Measurements from ENCODE around the gene FARP1.

Gene FARP1

GRCh38 chr13:98490195-98490836 is 347.4 kb downstream of the FARP1 start:
- no peak for DNase-seq

GRCh38 chr13:98490866-98491265 is 348.0 kb downstream of the FARP1 start:
- DNase-seq, result no peak

GRCh38 chr13:98492335-98493041 is 349.6 kb downstream of the FARP1 start:
- DNase-seq, result no peak

- no peak for DNase-seq
These were observed 350.3 kb downstream of the FARP1 start for GRCh38 chr13:98493042-98493712.

- no peak for DNase-seq
These were observed 351.9 kb downstream of the FARP1 start for GRCh38 chr13:98494769-98495168.

- no peak for DNase-seq
These were observed 353.0 kb downstream of the FARP1 start for GRCh38 chr13:98495627-98496478.

GRCh38 chr13:98496479-98496791 is 353.5 kb downstream of the FARP1 start:
- DNase-seq, result no peak

- no peak for DNase-seq
These were observed 354.1 kb downstream of the FARP1 start for GRCh38 chr13:98496966-98497365.

GRCh38 chr13:98500963-98501421 is 358.1 kb downstream of the FARP1 start:
- DNase-seq, result no peak

- no peak for DNase-seq
These were observed 360.5 kb downstream of the FARP1 start for GRCh38 chr13:98503175-98504028.

- DNase-seq, result no peak
These were observed 361.1 kb downstream of the FARP1 start for GRCh38 chr13:98504029-98504351.

GRCh38 chr13:98504371-98504963 is 361.6 kb downstream of the FARP1 start:
- DNase-seq, result no peak

Data from NCI-H2171 treated with DMSO at 0.1 percent for 48 hours (cell line).